SK-N-SH (cell line): ENCODE data around the gene SHROOM4.

Experiments
- EP300 ChIP-seq, 2 experiments: IDR thresholded peaks; 2 replicates each; pipeline versions ENCODE4 v1.4.0 to v1.6.1; 2012; ENCODE audit warnings: borderline replicate concordance in 1 of 2, low read depth in 1 of 2, low read length in 1 of 2
- GATA2 ChIP-seq: sonication (generic); formaldehyde crosslinking; IDR thresholded peaks from 2 replicates; pipeline ENCODE4 v1.5.0; 2020; ENCODE audit warnings: mild to moderate bottlenecking, missing genetic modification reagents
- YY1 ChIP-seq: IDR thresholded peaks from 2 replicates; pipeline ENCODE4 v1.4.0; 2012; ENCODE audit warnings: low read depth, mild to moderate bottlenecking
- TF ChIP-seq, protein P1 (sequence below): IDR thresholded peaks from 2 replicates; pipeline ENCODE4 v1.4.0; 2012; ENCODE audit warnings: low read depth, borderline replicate concordance
- TF ChIP-seq, protein P2 (sequence below): fragments of 200-600 bp; sonication (generic); IDR thresholded peaks from 2 replicates; pipeline ENCODE4 v1.6.1; 2017; ENCODE audit warnings: antibody characterized with exemption, mild to moderate bottlenecking, moderate library complexity

DNA sequence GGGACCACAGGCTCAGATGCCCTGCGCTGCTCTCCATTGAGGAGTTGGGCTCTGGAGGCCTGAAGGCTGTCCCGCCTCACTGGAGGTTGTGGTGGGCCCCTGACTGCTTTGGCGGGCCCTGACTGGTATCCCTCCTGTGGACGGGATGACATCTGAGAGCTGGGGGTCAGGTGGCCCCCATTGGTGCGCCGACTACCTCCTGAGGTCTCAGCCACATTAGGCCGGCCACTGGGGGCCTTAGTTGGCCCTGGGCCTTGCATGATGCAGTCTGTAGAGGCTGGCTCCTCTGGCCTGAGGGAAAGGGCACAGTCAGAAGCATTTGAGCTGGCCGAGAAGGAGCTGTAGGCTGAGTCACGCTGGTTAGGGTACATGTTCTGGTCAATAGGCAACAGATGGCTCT, 178.8 kb downstream of the SHROOM4 start:
- TF ChIP-seq GATA2 (CRISPR knock-in tag) (no peak), EP300 (IDR thresholded peaks at IDR 0.05; ENCODE audit: borderline replicate concordance in 1 of 2, low read depth in 1 of 2, low read length in 1 of 2) (no peak), YY1 (no peak)
- TF ChIP-seq, protein P1, sequence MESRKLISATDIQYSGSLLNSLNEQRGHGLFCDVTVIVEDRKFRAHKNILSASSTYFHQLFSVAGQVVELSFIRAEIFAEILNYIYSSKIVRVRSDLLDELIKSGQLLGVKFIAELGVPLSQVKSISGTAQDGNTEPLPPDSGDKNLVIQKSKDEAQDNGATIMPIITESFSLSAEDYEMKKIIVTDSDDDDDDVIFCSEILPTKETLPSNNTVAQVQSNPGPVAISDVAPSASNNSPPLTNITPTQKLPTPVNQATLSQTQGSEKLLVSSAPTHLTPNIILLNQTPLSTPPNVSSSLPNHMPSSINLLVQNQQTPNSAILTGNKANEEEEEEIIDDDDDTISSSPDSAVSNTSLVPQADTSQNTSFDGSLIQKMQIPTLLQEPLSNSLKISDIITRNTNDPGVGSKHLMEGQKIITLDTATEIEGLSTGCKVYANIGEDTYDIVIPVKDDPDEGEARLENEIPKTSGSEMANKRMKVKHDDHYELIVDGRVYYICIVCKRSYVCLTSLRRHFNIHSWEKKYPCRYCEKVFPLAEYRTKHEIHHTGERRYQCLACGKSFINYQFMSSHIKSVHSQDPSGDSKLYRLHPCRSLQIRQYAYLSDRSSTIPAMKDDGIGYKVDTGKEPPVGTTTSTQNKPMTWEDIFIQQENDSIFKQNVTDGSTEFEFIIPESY, result no peak
- TF ChIP-seq, protein P2, sequence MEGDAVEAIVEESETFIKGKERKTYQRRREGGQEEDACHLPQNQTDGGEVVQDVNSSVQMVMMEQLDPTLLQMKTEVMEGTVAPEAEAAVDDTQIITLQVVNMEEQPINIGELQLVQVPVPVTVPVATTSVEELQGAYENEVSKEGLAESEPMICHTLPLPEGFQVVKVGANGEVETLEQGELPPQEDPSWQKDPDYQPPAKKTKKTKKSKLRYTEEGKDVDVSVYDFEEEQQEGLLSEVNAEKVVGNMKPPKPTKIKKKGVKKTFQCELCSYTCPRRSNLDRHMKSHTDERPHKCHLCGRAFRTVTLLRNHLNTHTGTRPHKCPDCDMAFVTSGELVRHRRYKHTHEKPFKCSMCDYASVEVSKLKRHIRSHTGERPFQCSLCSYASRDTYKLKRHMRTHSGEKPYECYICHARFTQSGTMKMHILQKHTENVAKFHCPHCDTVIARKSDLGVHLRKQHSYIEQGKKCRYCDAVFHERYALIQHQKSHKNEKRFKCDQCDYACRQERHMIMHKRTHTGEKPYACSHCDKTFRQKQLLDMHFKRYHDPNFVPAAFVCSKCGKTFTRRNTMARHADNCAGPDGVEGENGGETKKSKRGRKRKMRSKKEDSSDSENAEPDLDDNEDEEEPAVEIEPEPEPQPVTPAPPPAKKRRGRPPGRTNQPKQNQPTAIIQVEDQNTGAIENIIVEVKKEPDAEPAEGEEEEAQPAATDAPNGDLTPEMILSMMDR, result no peak
